ENCODE measurements around the gene UNC5CL.
A peak's percentile ranks its signal among the peaks of the same experiment; 100 is the strongest.

Gene UNC5CL

DNA sequence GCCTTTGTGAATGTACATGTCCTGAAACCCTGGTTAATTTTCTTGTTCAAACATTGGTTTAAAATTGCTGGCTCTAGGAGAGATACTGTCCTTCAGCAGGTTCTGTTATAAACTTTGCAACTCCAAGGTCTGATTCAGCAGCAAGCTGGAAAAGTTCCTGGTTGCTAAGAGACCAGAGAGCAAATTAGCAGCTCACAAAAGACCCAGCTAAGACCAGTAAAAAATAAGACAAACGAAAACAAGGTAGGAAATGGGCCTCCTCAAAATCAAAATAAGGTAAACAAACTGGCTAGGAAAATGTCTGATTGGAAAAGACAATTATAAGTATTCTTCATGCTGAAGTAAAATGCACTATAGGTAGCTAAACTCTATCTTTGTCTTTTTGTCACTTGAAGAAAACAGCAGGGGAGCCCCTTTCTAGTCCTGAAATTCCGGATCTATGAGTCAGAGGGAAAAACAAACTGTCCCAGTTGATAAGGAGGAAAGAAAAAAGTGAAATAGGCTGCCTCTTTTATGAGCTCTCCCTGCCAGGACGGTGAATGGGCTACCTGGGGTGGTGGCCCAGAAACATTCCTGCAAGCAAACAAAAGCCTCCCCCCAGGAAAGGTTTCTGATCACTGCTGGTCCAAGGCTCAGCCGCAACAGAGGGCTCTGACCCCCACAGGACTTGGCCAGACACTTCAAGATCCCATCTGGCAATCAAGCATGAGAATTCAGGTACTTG lies 41.6 kb downstream of the UNC5CL start:
- no peak overlapping the region for H3K4me3 ChIP-seq (ENCODE audit: low read length)
- TF ChIP-seq, protein P1, sequence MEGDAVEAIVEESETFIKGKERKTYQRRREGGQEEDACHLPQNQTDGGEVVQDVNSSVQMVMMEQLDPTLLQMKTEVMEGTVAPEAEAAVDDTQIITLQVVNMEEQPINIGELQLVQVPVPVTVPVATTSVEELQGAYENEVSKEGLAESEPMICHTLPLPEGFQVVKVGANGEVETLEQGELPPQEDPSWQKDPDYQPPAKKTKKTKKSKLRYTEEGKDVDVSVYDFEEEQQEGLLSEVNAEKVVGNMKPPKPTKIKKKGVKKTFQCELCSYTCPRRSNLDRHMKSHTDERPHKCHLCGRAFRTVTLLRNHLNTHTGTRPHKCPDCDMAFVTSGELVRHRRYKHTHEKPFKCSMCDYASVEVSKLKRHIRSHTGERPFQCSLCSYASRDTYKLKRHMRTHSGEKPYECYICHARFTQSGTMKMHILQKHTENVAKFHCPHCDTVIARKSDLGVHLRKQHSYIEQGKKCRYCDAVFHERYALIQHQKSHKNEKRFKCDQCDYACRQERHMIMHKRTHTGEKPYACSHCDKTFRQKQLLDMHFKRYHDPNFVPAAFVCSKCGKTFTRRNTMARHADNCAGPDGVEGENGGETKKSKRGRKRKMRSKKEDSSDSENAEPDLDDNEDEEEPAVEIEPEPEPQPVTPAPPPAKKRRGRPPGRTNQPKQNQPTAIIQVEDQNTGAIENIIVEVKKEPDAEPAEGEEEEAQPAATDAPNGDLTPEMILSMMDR (conservative IDR thresholded peaks at IDR 0.05; ENCODE audit: low read depth, low read length) = no peak
- peak; percentile 43 for DNase-seq (ENCODE audit: low read depth)

GRCh38 chr6:40996591-40997233 lies 42.3 kb downstream of the UNC5CL start:
- H3K4me3 ChIP-seq (ENCODE audit: low read length) = no peak overlapping the region
- no peak for DNase-seq (ENCODE audit: low read depth)
- TF ChIP-seq, protein P1 (conservative IDR thresholded peaks at IDR 0.05; ENCODE audit: low read depth, low read length) = no peak

- TF ChIP-seq, protein P1 (conservative IDR thresholded peaks at IDR 0.05; ENCODE audit: low read depth, low read length) = no peak
- no peak overlapping the region for H3K4me3 ChIP-seq (ENCODE audit: low read length)
- no peak for DNase-seq (ENCODE audit: low read depth)
Observed at GRCh38 chr6:40992746-40993145, 46.3 kb downstream of the UNC5CL start.

DNA sequence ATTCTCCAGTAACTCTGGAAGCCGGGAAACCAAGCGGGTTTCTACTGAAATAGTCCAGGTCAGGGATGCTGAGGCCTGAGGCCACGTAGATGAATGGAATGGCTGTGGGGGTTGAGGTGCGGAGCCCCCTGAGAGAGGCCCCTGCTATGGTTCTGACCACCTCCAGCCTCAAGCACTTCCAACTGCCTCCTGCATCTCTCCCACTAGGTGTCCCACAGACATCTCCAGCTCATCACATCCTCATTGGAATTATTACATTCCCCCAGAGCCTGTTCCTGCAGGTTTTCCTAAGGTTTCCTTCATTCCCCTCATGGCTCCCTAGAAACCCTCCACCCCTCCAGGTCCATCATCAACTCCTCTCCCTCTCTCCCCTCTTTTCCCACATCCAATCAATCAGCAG lies 48.7 kb downstream of the UNC5CL start:
- TF ChIP-seq, protein P1 (conservative IDR thresholded peaks at IDR 0.05; ENCODE audit: low read depth, low read length) = peak; percentile 11
- no peak overlapping the region for H3K4me3 ChIP-seq (ENCODE audit: low read length)
- no peak for DNase-seq (ENCODE audit: low read depth)

DNA sequence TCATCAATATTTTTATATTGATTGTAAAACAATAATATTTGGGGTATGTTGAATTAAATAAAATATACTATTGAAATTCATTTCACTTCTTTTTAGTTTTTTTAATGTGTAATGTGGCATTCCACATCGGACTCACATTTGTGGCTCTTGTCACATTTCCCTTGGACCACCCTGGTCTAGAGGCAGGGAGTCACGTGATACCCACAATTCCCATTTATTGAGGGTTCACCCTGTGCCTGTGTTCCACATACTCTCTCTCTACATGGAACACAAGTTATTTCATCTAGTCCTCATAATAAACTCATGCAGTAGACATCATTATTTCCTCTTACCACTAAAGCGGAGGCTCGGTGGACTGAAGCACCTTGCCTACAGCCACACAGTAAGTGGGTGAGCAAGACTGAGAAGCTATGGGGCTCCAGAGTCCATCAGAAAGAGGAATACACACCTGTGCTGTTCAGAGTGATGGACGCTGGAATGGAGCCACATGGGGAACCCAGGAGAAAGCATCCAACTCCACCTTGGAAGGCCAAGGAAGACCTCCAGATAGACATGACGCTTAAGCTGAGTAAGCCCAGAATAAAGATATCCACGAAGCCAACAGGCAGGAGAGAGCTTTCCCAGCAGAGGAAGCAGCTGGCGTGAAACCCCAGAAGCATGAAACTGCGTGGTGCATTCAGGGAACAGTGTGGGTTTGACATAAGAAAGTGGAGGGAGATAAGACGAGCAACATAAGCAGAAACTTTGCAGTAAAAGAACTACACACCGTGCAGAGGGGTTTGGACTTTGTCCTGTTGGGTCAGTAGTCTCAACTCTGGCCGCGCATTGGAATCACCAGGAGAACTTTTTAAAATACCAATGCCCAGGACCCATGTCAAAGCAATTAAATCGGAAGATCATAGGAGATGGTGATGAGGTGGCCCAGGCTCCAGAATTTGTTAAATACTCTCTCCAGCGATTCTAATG lies 49.5 kb downstream of the UNC5CL start:
- TF ChIP-seq, protein P1 (conservative IDR thresholded peaks at IDR 0.05; ENCODE audit: low read depth, low read length) = no peak
- no peak for DNase-seq (ENCODE audit: low read depth)
- H3K4me3 ChIP-seq (ENCODE audit: low read length) = no peak overlapping the region

DNA sequence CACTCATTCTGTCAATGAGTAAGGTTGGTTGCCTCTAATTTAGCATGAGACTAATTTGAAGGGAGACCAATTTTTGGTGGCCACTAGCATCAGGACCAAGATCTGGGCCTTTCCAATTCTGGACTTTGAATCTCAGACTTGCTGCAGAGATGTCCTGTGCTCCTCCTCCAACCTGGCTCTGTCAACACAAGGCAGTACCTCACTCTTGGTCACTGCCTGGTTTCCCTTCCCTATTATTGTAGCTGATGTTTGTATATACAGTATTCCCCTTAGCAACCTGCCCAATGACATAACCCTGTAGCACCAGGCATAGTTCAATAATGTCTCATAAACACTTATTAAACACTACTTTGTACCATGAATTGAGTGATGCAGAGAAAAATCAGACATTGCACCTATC lies 50.4 kb downstream of the UNC5CL start:
- TF ChIP-seq, protein P1 (conservative IDR thresholded peaks at IDR 0.05; ENCODE audit: low read depth, low read length) = no peak
- H3K4me3 ChIP-seq (ENCODE audit: low read length) = no peak overlapping the region
- DNase-seq (ENCODE audit: low read depth) = no peak

Data from retinal pigment epithelial cell (primary cell).